ENCODE results near the gene FOXP1. TPM values are rescaled to one million over a fixed set of nuclear protein-coding genes. Genes with fewer than 3 reads are reported as not detected.

The FOXP1 gene
- total RNA-seq, 1 donor from 2014 or later = 71.3 TPM

- H3K36me3 Mint-ChIP-seq (ENCODE audit: low read depth, unreplicated experiment) = no peaks in the 10 kb centered on the region
- H3K27ac Mint-ChIP-seq (ENCODE audit: unreplicated experiment) = no peak overlapping the region
- no peak for DNase-seq (ENCODE audit: low spot score)
- H3K4me3 Mint-ChIP-seq (ENCODE audit: unreplicated experiment) = no peak overlapping the region
- H3K27me3 Mint-ChIP-seq (ENCODE audit: unreplicated experiment) = peaks cover 3% of the 10 kb centered on the region
- H3K4me1 Mint-ChIP-seq (ENCODE audit: unreplicated experiment) = peaks cover 21% of the 10 kb centered on the region
- H3K9me3 Mint-ChIP-seq (ENCODE audit: unreplicated experiment) = no peaks in the 10 kb centered on the region
- TF ChIP-seq, protein P1, sequence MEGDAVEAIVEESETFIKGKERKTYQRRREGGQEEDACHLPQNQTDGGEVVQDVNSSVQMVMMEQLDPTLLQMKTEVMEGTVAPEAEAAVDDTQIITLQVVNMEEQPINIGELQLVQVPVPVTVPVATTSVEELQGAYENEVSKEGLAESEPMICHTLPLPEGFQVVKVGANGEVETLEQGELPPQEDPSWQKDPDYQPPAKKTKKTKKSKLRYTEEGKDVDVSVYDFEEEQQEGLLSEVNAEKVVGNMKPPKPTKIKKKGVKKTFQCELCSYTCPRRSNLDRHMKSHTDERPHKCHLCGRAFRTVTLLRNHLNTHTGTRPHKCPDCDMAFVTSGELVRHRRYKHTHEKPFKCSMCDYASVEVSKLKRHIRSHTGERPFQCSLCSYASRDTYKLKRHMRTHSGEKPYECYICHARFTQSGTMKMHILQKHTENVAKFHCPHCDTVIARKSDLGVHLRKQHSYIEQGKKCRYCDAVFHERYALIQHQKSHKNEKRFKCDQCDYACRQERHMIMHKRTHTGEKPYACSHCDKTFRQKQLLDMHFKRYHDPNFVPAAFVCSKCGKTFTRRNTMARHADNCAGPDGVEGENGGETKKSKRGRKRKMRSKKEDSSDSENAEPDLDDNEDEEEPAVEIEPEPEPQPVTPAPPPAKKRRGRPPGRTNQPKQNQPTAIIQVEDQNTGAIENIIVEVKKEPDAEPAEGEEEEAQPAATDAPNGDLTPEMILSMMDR (IDR thresholded peaks at IDR 0.05; ENCODE audit: unreplicated experiment) = no peak
These were observed 271.9 kb downstream of the FOXP1 start for GRCh38 chr3:71311661-71312046.

- H3K4me1 Mint-ChIP-seq (ENCODE audit: unreplicated experiment) = peaks cover 23% of the 10 kb centered on the region
These were observed 272.4 kb downstream of the FOXP1 start for GRCh38 chr3:71310980-71311660.

GRCh38 chr3:71310359-71310979 lies 273.1 kb downstream of the FOXP1 start:
- TF ChIP-seq, protein P1 (IDR thresholded peaks at IDR 0.05; ENCODE audit: unreplicated experiment) = no peak
- no peaks in the 10 kb centered on the region for H3K36me3 Mint-ChIP-seq (ENCODE audit: low read depth, unreplicated experiment)
- no peak overlapping the region for H3K4me3 Mint-ChIP-seq (ENCODE audit: unreplicated experiment)
- no peaks in the 10 kb centered on the region for H3K9me3 Mint-ChIP-seq (ENCODE audit: unreplicated experiment)
- peaks cover 27% of the 10 kb centered on the region for H3K4me1 Mint-ChIP-seq (ENCODE audit: unreplicated experiment)
- DNase-seq (ENCODE audit: low spot score) = no peak
- no peak overlapping the region for H3K27ac Mint-ChIP-seq (ENCODE audit: unreplicated experiment)
- H3K27me3 Mint-ChIP-seq (ENCODE audit: unreplicated experiment) = peaks cover 1% of the 10 kb centered on the region

More at GRCh38 chr3:71310980-71311660, 272.4 kb downstream of the FOXP1 start:
- Mint-ChIP-seq H3K9me3 (ENCODE audit: unreplicated experiment) (no peaks in the 10 kb centered on the region), H3K36me3 (ENCODE audit: low read depth, unreplicated experiment) (no peaks in the 10 kb centered on the region), H3K27ac (ENCODE audit: unreplicated experiment) (no peak overlapping the region), H3K4me3 (ENCODE audit: unreplicated experiment) (no peak overlapping the region), H3K27me3 (ENCODE audit: unreplicated experiment) (peaks cover 3% of the 10 kb centered on the region)
- TF ChIP-seq, protein P1 (IDR thresholded peaks at IDR 0.05; ENCODE audit: unreplicated experiment) = no peak
- DNase-seq (ENCODE audit: low spot score) = no peak

DNA sequence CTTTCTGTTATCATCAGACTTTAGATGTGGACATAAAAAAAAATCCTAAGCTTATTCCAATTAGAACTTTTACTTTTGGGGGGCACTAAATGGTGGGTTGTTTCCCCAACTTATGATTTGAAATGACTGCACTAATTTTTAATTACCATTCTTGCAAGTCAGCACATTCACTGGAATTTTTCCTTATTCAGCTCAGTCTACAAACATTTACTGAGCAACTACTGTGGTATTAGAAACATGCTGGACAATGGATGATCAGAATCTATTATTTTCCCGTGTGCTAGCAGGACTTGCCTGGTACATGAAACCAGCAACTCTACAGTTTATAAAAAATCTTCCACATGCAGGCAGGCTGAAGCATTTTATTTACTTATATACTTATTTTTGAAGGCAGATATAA lies 273.6 kb downstream of the FOXP1 start:
- H3K4me3 Mint-ChIP-seq (ENCODE audit: unreplicated experiment) = no peak overlapping the region

More for the DNA sequence above, 273.6 kb downstream of the FOXP1 start:
- TF ChIP-seq, protein P1 (IDR thresholded peaks at IDR 0.05; ENCODE audit: unreplicated experiment) = no peak
- Mint-ChIP-seq H3K36me3 (ENCODE audit: low read depth, unreplicated experiment) (no peaks in the 10 kb centered on the region), H3K27me3 (ENCODE audit: unreplicated experiment) (no peaks in the 10 kb centered on the region), H3K9me3 (ENCODE audit: unreplicated experiment) (no peaks in the 10 kb centered on the region), H3K4me1 (ENCODE audit: unreplicated experiment) (peaks cover 33% of the 10 kb centered on the region), H3K27ac (ENCODE audit: unreplicated experiment) (no peak overlapping the region)
- no peak for DNase-seq (ENCODE audit: low spot score)
